ENCODE measurements around the gene POT1. TPM values are rescaled to one million over a fixed set of nuclear protein-coding genes. Genes with fewer than 3 reads are reported as not detected.
"Not testable (repeated sequence)": the region's sequence is repeated elsewhere in the genome, so short reads cannot be mapped to it uniquely, and the experiment has no call there.

The POT1 gene
- polyA plus RNA-seq (ENCODE audit: insufficient read length in 4 of 4), result 10 to 100 TPM; 38.9 to 51.9 (median 46.8) TPM

GRCh38 chr7:124929467-124930172 is at the start of gene POT1:
Gene POT1 (minus strand): TSS chr7:124929825. CDS start chr7:124897173, 32,652 bp downstream.
- peak; percentile 96 to 97 (median 96) for DNase-seq (ENCODE audit: low read depth in 4 of 4, low spot score in 3 of 4)

GRCh38 chr7:124975131-124975530 is 45.5 kb upstream of the POT1 start:
- DNase-seq (ENCODE audit: low read depth in 4 of 4, low spot score in 3 of 4), result not testable (repeated sequence)

DNA sequence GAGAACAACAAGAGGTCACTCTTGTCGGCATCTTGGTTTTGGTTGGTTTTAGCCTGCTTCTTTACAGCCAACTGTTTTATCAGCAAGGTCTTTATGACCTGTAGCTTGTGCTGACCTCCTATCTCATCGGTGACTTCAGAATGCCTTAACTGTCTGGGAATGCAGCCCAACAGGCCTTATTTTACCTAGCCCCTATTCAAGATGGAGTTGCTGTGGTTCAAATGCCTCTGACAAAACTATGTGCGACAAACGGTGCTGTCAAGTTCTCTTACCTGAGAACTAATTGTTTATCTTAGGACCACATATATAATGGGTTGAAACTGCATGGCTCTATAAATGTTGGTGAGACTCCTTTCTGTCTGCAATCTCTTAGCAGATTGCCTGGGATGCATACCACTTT is 35.9 kb upstream of the POT1 start:
- DNase-seq (ENCODE audit: low read depth in 4 of 4, low spot score in 3 of 4), result no peak

GRCh38 chr7:124959676-124960075 is 30.1 kb upstream of the POT1 start:
- DNase-seq (ENCODE audit: low read depth in 4 of 4, low spot score in 3 of 4), result no peak

DNA sequence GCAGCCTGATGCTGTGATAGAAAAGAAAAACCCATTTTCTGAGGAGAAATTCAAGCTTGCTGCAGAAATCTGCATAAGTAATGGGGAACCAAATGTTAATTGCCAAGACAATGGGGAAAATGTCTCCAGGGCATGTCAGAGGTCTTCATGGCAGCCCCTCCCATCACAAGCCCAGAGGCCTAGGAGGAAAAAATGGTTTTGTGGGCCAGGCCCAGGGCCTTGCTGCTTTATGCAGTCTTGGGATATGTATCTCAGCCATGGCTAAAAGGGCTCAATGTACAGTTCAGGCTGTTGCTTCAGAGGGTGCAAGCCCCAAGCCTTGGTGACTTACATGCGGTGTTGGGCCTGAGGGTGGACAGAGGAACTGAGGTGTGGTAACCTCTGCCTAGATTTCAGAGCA is 28.3 kb upstream of the POT1 start:
- not testable (repeated sequence) for DNase-seq (ENCODE audit: low read depth in 4 of 4, low spot score in 3 of 4)

GRCh38 chr7:124956160-124956559 is 26.5 kb upstream of the POT1 start:
- no peak for DNase-seq (ENCODE audit: low read depth in 4 of 4, low spot score in 3 of 4)

- DNase-seq (ENCODE audit: low read depth in 4 of 4, low spot score in 3 of 4), result no peak
Observed at GRCh38 chr7:124954790-124955189, 25.2 kb upstream of the POT1 start.

DNA sequence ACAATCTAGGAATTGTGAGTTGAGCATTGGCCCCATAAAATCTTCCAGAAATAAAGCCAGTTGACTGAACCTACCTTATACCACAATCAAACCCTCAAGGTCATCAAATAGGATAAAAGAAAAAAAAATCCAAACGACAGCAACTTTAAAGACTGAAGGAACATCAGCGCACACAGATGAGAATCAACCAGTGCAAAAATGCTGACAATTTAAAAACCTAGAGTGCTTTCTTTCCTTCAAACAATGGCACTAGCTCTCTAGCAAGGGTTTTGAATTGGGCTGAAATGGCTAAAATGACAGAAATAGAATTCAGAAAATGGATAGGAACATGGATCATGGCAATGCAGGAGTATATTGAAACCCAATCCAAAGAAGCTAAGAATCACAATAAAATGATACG is 16.1 kb upstream of the POT1 start:
- DNase-seq (ENCODE audit: low read depth in 4 of 4, low spot score in 3 of 4), result no peak

DNA sequence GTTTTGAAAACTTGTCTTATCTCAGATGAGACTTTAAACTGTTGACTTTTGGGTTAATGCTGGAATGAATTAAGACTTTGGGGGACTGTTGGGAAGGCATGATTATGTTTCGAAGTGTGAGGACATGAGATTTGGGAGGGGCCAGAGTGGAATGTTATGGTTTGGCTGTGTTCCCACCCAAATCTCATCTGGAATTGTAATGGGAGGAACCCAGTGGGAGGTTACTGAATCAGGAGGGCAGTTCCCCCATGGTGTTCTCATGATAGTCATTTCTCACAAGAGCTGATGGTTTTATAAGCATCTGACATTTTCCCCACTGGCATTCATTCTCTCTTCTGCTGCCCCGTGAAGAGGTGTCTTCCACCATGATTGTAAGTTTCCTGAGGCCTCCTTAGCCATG is 13.8 kb upstream of the POT1 start:
- no peak for DNase-seq (ENCODE audit: low read depth in 4 of 4, low spot score in 3 of 4)

- no peak for DNase-seq (ENCODE audit: low read depth in 4 of 4, low spot score in 3 of 4)
Observed at GRCh38 chr7:124942399-124942798, 12.8 kb upstream of the POT1 start.

GRCh38 chr7:124940306-124940705 is 10.7 kb upstream of the POT1 start:
- no peak for DNase-seq (ENCODE audit: low read depth in 4 of 4, low spot score in 3 of 4)

GRCh38 chr7:124938128-124938527 is 8.5 kb upstream of the POT1 start:
- no peak for DNase-seq (ENCODE audit: low read depth in 4 of 4, low spot score in 3 of 4)

DNA sequence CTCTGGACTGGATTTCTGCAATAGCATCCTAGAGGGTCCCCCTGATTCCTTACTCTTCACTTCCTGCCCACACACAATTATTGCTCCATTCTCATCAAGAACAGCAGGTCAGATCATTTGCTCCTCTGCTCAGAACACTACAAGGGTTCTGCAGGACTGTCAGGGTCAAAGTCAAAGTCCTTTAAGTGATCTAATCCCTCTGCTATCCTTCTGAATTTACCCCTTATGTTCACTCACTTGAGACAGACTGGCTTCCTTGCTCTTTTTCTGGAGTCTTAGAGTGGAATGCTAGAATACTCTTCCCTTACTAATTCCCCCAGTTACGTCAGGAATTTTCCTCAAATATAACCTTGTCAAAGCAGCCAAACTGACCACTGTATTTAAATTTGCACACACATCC is 7.5 kb upstream of the POT1 start:
- no peak for DNase-seq (ENCODE audit: low read depth in 4 of 4, low spot score in 3 of 4)

DNA sequence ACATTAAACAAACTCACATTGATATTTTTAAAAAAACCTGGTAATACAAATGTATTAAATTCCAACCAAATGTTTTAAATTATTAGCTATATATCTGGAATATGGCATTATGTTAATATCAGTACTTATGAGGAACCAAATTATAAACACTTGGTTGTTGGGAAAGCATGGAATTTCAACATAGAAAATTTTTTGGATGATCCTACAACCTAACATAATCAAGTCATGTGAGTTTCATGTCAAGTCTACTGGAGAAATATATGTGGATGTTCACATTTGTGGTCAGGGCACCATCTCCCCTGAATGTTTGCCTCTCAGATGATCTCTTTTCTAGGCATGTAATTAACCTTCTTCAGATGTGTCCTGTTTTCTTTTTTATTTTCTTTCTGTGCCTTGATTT is 5.2 kb upstream of the POT1 start:
- no peak for DNase-seq (ENCODE audit: low read depth in 4 of 4, low spot score in 3 of 4)

- no peak for DNase-seq (ENCODE audit: low read depth in 4 of 4, low spot score in 3 of 4)
Observed at GRCh38 chr7:124930655-124931597, 1.3 kb upstream of the POT1 start.

DNA sequence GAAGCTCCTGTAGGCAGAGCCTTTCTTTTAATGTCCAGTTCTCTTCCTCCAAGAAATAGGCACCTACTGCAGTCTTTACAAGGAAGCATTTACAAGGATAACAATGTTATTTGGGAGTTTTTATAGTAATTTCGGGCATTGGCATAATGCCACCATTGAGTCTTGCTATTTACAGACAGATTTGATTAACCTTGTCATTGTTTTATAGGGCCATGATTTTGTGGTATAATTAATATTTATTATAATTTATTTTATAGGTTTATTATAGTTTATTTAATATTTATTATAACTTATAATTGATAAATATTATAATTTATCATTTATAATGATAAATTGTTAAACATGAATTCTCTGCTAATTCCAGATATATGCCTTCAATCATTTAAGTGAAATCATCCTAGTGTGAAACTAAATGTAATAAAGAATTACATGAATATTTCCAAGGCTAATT is 573 bp upstream of the POT1 start:
- DNase-seq (ENCODE audit: low read depth in 4 of 4, low spot score in 3 of 4), result no peak

- no peak for DNase-seq (ENCODE audit: low read depth in 4 of 4, low spot score in 3 of 4)
Observed at GRCh38 chr7:124924906-124925305, 4.7 kb downstream of the POT1 start.

- no peak for DNase-seq (ENCODE audit: low read depth in 4 of 4, low spot score in 3 of 4)
Observed at GRCh38 chr7:124922200-124922599, 7.4 kb downstream of the POT1 start.

DNA sequence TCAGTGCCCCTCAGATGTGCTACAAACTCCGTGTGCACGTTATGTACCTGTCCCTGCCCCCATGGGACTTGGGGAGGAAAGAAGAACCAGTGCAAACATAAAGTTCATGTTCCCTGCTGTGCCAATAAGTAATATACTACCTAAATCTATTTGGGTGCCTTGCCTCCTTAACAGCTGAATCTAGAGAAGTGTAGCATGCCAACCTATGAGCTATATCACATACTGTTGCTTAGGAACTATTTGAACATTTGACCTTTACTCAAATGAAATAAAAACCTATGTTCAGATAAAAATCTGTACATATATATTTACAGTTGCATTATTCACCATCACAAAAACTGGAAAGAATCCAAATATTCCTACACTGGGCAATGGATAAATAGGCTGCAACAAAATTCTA is 9.8 kb downstream of the POT1 start:
- no peak for DNase-seq (ENCODE audit: low read depth in 4 of 4, low spot score in 3 of 4)

GRCh38 chr7:124918662-124919061 is 11.0 kb downstream of the POT1 start:
- DNase-seq (ENCODE audit: low read depth in 4 of 4, low spot score in 3 of 4), result no peak

DNA sequence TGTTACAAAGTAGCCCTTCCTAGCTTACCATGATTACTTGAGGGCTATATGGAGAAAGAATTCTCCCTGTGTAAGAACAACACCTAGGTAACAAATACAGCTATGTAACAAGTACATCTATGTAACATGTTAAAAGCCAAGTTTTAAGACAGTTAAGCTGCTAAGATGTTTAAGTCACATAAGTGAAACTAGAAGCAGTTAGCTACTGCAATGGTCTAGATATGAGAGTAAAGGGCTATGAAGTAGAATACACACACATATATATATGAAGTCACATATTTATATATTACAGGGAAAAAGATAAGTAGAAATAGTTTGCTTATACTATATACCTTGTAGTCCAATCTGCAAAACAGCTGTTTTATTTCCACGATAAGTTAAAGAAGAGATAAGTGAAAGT is 14.4 kb downstream of the POT1 start:
- no peak for DNase-seq (ENCODE audit: low read depth in 4 of 4, low spot score in 3 of 4)

DNA sequence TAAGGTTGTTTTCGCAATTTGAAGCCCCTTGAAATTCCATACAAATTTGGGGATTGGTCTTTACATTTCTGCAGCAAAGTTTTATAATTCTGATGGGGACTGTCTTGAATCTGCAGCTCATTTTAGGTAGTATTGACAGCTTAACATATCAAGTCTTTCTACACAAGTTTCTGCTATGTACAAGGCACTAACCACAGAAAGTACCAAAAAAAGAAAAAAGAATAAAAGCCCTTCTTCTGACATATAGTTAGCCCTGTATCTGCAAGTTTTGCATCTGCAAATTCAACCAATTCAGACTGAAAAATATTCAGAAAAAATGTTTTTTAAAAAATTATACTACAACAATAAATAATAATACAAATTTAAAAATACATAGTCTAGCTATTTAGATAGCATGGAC is 15.3 kb downstream of the POT1 start:
- no peak for DNase-seq (ENCODE audit: low read depth in 4 of 4, low spot score in 3 of 4)
